Ishikawa (cell line): ENCODE measurements around the gene CEP131.

Source experiments
- CEBPB ChIP-seq: IDR thresholded peaks from 2 replicates; pipeline ENCODE4 v1.6.1; 2012
- EGR1 ChIP-seq: IDR thresholded peaks from 2 replicates; pipeline ENCODE4 v1.6.1; 2012
- FOXM1 ChIP-seq: IDR thresholded peaks from 2 replicates; pipeline ENCODE4 v1.6.1; 2012; ENCODE audit warnings: low read depth, borderline replicate concordance
- TCF12 ChIP-seq: IDR thresholded peaks from 2 replicates; pipeline ENCODE4 v1.6.1; 2012; ENCODE audit warnings: low read depth
- ZBTB7A ChIP-seq: IDR thresholded peaks from 2 replicates; pipeline ENCODE4 v1.6.1; 2012; ENCODE audit warnings: low read depth

DNA sequence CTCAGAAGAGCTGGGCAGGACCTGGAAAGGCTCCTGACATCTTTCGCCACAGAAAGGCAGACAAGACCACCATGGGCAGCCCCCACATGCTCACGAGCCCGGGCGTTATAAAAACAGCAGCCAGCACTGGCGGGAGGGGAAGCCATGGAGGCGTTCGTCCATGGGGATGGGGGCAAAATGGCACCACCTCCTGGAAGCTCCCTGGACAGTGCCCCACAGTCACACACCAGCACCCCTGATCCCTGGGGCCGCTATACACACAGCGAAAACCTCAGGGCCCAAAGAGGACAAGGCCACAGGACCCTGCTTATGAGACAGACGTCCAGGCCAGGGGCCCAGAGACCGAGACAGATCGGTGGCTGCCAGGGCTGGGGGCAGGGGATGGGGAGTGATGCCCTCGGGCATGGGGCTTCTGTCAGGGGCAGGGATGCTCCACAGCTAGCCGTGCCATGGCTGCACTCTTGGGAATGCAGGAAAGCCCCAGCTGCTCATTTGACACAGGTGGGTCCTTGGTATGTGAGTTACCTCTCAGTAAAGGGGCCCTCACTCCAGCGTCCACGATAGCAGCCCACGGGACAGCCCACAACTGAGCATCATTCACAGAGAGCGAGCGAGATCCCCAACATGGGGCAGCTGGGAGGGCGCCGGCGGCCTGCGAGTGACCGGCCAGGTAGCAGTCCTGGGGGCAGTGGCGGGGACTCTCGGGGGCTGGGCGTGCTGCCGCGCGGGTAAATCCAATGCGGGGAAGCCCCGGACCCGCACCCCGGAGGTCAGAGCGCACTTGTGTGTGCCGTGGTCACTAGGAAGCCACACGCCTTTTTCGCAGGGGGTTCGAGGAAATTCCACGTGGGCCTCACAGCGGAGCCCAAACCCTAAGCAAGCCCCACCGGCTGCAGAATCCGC, 63.8 kb downstream of the CEP131 start:
- no peak for TF ChIP-seq EGR1
- TF ChIP-seq CEBPB: no peak
- no peak for TF ChIP-seq ZBTB7A
- no peak for TF ChIP-seq FOXM1
- no peak for TF ChIP-seq TCF12
